AG04450 (cell line): ENCODE results near the gene SMCO1. TPM values are rescaled to one million over a fixed set of nuclear protein-coding genes. Genes with fewer than 3 reads are reported as not detected.
A peak's percentile ranks its signal among the peaks of the same experiment; 100 is the strongest.

Experiments
- CTCF ChIA-PET: fragments of 300-600, 350-600 bp; formaldehyde crosslinking; extraction: SDS; loops from one replicate; lab custom pipeline; 2022; ENCODE audit warnings: antibody characterized with exemption, inconsistent platforms; lab: Charles Lee
- POLR2A ChIA-PET: fragments of 350-600 bp; formaldehyde crosslinking; extraction: SDS; loops from one replicate; lab custom pipeline; 2021; ENCODE audit warnings: antibody characterized with exemption, inconsistent platforms; lab: Yijun Ruan, JAX
- DNase-seq: peaks from one replicate; pipeline ENCODE4 v3.0.0-alpha.2; 2011; ENCODE audit warnings: low read depth, low spot score
- H3K27ac ChIP-seq: one replicate; pipeline ENCODE4 v1.5.1; 2012; ENCODE audit warnings: low read depth, low read length, control low read depth
- H3K27me3 ChIP-seq: one replicate; pipeline ENCODE4 v1.6.0; 2012; ENCODE audit warnings: low read length; ENCODE audit not compliant: control insufficient read depth, insufficient read depth
- H3K4me3 ChIP-seq: 2 replicates; pipeline ENCODE4 v1.5.1; 2011; ENCODE audit warnings: mild to moderate bottlenecking, low read depth, low read length, control low read depth
- H3K9me3 ChIP-seq: 2 replicates; pipeline ENCODE4 v1.5.1; 2012; ENCODE audit warnings: low read length; ENCODE audit not compliant: control insufficient read depth, insufficient read depth
- polyA plus RNA-seq: library from polyadenylated mRNA; depleted of rRNA; stranded (reverse); fragments of >200 nt; gene quantifications from 2 replicates; pipeline ENCODE4 v1.2.3, GENCODE V29; 2011
- TF ChIP-seq, protein P1 (sequence below): IDR thresholded peaks from 2 replicates; pipeline ENCODE4 v1.5.1; 2011; ENCODE audit warnings: low read depth, low read length, control low read depth, inconsistent platforms

Gene SMCO1
- polyA plus RNA-seq, 1 experiment: not detected

DNA sequence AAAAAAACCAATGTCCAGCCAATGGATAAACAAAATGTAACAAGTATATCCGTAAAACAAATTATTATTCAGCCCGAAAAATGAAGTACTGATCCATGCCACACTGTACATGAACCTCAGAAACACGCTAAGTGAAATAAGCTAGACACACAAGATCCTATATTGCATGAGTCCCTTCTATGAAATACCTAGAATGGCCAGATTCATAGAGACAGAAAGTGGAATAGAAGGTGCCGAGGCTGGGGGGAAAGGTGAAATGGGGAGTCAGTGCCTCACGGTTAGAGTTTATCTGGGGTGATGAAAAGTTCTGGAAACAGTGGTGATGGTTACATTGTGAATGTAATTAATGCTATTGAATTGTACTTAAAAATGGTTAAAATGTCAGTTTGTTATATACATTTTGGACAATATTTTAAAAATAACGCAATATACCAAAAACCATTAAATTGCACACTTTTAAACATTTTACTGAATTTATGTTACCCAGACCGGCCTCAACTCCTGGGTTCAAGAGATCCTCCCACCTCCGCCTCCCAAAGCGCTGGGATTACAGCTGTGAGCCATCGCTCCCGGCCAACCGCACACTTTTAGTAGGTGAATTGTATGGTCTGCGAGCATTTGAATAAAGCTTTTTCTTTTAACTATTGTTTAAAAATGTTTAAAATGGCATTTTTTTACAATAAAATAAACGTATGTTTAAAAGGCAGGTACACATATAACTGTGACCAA is 13.7 kb downstream of the SMCO1 start:
- TF ChIP-seq, protein P1, sequence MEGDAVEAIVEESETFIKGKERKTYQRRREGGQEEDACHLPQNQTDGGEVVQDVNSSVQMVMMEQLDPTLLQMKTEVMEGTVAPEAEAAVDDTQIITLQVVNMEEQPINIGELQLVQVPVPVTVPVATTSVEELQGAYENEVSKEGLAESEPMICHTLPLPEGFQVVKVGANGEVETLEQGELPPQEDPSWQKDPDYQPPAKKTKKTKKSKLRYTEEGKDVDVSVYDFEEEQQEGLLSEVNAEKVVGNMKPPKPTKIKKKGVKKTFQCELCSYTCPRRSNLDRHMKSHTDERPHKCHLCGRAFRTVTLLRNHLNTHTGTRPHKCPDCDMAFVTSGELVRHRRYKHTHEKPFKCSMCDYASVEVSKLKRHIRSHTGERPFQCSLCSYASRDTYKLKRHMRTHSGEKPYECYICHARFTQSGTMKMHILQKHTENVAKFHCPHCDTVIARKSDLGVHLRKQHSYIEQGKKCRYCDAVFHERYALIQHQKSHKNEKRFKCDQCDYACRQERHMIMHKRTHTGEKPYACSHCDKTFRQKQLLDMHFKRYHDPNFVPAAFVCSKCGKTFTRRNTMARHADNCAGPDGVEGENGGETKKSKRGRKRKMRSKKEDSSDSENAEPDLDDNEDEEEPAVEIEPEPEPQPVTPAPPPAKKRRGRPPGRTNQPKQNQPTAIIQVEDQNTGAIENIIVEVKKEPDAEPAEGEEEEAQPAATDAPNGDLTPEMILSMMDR: no peak
- ChIA-PET POLR2A (interaction anchor here (0.7 kb wide), 1 partner anchor 137 kb away, joined by 4 read pairs; no protein-coding TSS in a partner anchor), CTCF (no interaction called here)
- Histone ChIP-seq H3K9me3 (no peaks in the 10 kb centered on the region; the same call in 1 of the 2 replicates), H3K27ac (no peak overlapping the region), H3K27me3 (no peaks in the 10 kb centered on the region), H3K4me3 (peak overlapping the region; percentile 94)
- DNase-seq: no peak

DNA sequence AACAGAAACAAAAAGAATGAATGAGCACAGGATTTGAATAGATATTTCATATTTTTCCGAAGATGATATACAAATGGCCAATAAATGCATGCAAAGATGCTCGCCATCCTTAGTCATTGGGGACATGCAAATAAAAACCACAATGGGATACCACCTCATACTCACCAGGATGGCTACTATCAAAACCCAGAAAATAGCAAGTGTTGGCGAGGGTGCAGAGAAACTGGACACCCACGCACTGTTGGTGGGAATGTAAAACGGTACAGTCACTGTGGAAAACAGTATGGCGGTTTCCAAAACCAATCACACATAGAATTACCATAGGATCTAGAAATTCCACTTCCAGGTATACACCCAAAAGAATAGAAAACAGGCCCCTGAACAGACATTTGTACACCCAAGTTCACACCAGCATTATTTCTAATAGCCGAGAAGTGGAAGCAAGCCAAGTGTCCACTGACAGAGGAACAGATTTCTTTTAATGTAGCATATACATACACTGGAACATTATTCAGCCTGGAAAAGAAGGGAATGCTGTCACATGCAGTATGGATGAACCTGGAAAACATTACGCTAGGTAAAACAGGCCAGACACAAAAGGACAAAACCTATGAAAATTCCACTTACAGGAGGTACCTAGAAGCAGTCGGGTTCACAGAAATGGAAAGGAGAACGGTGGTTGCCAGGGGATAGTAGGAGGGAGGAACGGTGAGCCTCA is 15.2 kb downstream of the SMCO1 start:
- CTCF ChIA-PET: no interaction called here

DNA sequence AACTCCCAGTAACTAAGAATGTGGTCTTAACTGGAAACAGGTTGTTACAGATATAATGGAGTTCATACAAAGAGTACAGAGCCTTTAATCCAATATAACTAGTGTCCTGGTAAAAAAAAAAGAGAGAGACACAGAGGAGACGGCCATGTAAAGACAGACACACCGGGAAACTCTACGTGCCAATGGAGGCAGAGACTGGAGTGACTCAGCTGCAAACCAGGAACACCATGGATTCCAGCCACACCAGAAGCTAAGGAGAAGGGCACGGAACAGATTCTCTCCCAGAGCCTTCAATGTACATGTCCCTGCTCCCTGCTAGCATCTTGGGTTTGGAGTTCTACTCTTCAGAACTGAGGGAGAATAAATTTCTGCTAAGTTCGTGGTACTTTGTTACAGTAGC is 16.1 kb downstream of the SMCO1 start:
- no peaks in the 10 kb centered on the region for H3K27me3 ChIP-seq
- ChIA-PET POLR2A (no interaction called here), CTCF (no interaction called here)
- TF ChIP-seq, protein P1: no peak
- no peaks in the 10 kb centered on the region; the same call in 1 of the 2 replicates for H3K9me3 ChIP-seq
- DNase-seq: no peak
- H3K27ac ChIP-seq: no peak overlapping the region
- H3K4me3 ChIP-seq: no peak overlapping the region

More for the DNA sequence above, 15.2 kb downstream of the SMCO1 start:
- TF ChIP-seq, protein P1: no peak
- H3K4me3 ChIP-seq: peak overlapping the region; percentile 66
- no peaks in the 10 kb centered on the region; the same call in 1 of the 2 replicates for H3K9me3 ChIP-seq
- H3K27me3 ChIP-seq: no peaks in the 10 kb centered on the region
- DNase-seq: no peak
- peak overlapping the region; percentile 52 for H3K27ac ChIP-seq
- POLR2A ChIA-PET: no interaction called here

DNA sequence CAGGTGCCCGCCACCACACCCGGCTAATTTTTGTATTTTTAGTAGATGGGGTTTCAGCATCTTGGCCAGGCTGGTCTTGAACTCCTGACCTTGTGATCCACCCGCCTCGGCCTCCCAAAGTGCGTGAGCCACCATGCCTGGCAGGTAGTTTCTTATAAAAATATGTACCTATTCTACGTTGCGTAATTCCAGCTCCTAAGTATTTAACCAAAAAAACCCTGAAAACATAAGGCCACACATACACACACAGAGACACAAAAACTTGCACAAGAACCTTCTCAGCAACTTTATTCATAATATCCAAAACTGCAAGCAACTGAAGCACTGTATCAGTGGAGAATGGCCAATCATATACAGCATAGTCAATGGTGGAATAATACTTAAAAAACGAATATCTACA is 16.8 kb downstream of the SMCO1 start:
- POLR2A ChIA-PET: no interaction called here
- H3K27ac ChIP-seq: no peak overlapping the region
- no peak overlapping the region for H3K4me3 ChIP-seq
- H3K27me3 ChIP-seq: no peaks in the 10 kb centered on the region
- CTCF ChIA-PET: no interaction called here
- no peaks in the 10 kb centered on the region; the same call in 1 of the 2 replicates for H3K9me3 ChIP-seq
- no peak for DNase-seq
- TF ChIP-seq, protein P1: no peak

- TF ChIP-seq, protein P1: no peak
- no peaks in the 10 kb centered on the region for H3K27me3 ChIP-seq
- ChIA-PET CTCF (no interaction called here), POLR2A (no interaction called here)
- no peak overlapping the region for H3K27ac ChIP-seq
- no peak for DNase-seq
- H3K9me3 ChIP-seq: no peaks in the 10 kb centered on the region
- no peak overlapping the region for H3K4me3 ChIP-seq
These were observed 19.0 kb downstream of the SMCO1 start for GRCh38 chr3:196496183-196496582.
